Ovary (tissue), 3 donors: ENCODE results near the gene UNC93A.
"Not testable (repeated sequence)": the region's sequence is repeated elsewhere in the genome, so short reads cannot be mapped to it uniquely, and the experiment has no call there.

ENCODE experiments used
- EP300 ChIP-seq: sonication (generic); formaldehyde crosslinking; IDR thresholded peaks from one replicate; pipeline ENCODE4 v1.6.1; 2017; ENCODE audit warnings: antibody characterized with exemption
- POLR2A ChIP-seq: fragments of 450-650 bp; IDR thresholded peaks from one replicate; pipeline ENCODE4 v1.6.1; 2017; ENCODE audit warnings: antibody characterized with exemption, mild to moderate bottlenecking, moderate library complexity
- TF ChIP-seq, protein P1 (sequence below), 3 donors: fragments of 450-650 bp in 2 of 3; fragments of 200-600 bp in 1 of 3; IDR thresholded peaks; one replicate each; pipeline versions ENCODE4 v1.5.1 to v1.8.0; 2016 to 2022; ENCODE audit warnings: antibody characterized with exemption in 3 of 3, mild to moderate bottlenecking in 1 of 3
- donor health status: DM: no; HTN: no; CAD: no.

DNA sequence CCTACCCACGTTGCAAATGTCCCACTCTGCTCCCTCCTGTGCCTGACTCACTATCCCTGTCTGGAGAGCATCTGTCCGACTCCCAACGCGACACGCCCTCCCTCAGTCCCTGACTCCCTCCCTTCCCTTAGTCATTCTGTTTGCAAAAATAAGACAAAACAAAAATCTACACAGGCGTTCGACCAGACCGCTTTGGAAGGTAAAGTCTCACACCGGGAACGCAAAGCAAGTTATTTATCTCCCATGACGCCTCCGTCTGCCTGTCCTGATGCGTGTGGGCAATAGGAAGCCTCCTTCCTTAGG, 29.6 kb downstream of the UNC93A start:
- TF ChIP-seq, protein P1, sequence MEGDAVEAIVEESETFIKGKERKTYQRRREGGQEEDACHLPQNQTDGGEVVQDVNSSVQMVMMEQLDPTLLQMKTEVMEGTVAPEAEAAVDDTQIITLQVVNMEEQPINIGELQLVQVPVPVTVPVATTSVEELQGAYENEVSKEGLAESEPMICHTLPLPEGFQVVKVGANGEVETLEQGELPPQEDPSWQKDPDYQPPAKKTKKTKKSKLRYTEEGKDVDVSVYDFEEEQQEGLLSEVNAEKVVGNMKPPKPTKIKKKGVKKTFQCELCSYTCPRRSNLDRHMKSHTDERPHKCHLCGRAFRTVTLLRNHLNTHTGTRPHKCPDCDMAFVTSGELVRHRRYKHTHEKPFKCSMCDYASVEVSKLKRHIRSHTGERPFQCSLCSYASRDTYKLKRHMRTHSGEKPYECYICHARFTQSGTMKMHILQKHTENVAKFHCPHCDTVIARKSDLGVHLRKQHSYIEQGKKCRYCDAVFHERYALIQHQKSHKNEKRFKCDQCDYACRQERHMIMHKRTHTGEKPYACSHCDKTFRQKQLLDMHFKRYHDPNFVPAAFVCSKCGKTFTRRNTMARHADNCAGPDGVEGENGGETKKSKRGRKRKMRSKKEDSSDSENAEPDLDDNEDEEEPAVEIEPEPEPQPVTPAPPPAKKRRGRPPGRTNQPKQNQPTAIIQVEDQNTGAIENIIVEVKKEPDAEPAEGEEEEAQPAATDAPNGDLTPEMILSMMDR (IDR thresholded peaks at IDR 0.05): not testable (repeated sequence)
- not testable (repeated sequence) for TF ChIP-seq POLR2A, EP300
